Left renal cortex interstitium (tissue), 4 donors: Measurements from ENCODE around the gene ZNF581. TPM values are rescaled to one million over a fixed set of nuclear protein-coding genes. Genes with fewer than 3 reads are reported as not detected.

ENCODE experiments used
- DNase-seq, 4 donors: peaks; one replicate each; pipeline ENCODE4 v3.0.0-alpha.2; 2013; ENCODE audit warnings: low read depth in 4 of 4, low spot score in 2 of 4, missing footprints in 1 of 4
- polyA plus RNA-seq, 4 donors: library from polyadenylated mRNA; unstranded; fragments of 120-200 nt; gene quantifications; one replicate each; pipeline ENCODE4 v1.2.1, GENCODE V29; 2013; ENCODE audit not compliant: insufficient read length in 4 of 4

The ZNF581 gene, protein sequence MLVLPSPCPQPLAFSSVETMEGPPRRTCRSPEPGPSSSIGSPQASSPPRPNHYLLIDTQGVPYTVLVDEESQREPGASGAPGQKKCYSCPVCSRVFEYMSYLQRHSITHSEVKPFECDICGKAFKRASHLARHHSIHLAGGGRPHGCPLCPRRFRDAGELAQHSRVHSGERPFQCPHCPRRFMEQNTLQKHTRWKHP
- 10 to 100 TPM; 23.8 to 33.5 (median 28.0) TPM for polyA plus RNA-seq

GRCh38 chr19:55643003-55643886 lies at the start of gene ZNF581:
ZNF581 (plus strand) TSS chr19:55643649; CDS start chr19:55644572, 923 bp downstream.
- DNase-seq: peak in 1 of 4 donors; percentile 44

DNA sequence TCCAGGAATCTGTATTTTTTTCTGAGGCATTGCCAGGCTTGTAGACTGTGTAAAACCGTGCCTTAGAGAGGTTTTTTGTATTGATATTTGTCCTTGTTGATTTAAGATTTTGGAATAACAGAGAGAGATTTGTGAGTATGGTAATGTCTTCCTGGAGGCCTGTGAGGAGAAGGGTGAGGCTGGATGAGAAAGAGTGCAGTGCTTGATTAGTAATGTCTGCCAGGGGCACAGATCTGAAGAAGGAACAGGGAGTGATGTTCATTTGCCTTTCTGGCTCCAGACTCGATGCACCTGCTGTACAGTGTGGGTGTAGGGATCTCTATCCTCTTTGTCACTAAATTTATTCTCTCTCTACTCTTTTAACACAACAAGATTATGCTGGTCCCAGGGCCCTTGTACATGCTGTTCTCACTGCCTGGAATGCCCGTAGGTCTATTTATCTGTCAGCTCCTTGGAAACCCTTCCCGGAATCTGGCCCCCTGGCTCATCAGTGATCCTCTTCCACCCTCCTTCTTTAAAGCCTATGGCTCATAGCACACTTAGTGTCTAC lies 48.4 kb upstream of the ZNF581 start:
- no peak for DNase-seq

DNA sequence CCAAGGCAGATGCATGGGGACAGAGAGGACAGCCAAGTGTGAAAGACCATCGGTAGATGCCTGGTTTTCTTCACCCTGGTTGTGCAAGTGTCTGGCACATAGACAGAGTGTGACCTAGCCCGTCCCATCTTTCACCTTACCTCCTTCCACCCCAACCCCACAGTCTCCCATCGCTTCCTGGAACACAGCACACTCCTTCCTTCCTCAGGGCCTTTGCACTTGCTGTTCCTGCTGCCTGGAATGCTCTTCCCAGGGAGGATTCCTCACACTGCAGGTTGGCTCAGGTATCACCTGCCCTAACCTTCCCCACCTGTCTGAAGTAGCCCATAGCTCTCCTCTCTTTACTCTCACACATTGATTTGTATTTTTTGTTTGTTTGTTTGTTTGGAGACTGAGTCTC lies 47.1 kb upstream of the ZNF581 start:
- DNase-seq: no peak

DNA sequence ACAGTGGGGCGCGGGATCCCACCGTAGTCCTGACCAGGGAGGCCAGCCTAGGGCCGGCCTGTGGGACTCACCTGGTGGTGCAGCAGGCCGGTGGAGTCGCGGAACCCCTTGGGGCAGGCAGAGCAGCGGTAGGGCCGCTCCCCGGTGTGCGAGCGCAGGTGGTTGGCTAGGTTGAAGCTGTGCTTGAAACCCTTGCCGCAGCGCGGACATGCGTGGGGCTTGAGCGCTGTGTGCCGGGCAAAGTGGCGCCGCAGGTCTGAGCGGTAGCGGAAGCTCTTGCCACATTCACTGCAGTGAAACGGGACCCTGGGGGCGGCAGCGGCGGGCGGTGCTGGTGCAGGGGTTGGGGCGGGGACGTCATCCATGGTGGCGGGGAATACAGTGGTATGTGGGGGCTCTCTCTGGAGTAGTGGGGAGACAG lies 45.9 kb upstream of the ZNF581 start:
- DNase-seq: no peak

DNA sequence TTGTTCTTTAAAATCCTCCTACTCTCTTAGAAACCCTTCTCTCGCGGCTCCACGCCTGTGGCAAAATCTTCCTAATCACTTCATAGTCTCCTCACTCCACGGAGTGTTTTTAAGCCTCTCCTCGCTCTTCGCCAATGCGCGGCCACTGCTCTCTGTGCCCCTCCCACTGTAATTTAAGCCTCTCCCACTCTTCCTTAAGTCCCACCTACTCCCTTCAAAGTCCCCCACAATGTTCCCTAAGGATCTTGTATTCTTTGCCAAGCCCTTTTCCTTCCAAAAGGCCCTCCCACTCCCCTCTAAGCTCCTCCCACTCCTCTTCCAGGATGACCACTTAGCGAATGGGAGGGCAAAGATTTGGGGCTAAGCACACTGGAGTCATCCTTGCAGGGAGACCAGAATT lies 45.4 kb upstream of the ZNF581 start:
- DNase-seq: no peak

GRCh38 chr19:55598719-55599467 lies 44.6 kb upstream of the ZNF581 start:
- DNase-seq: peak in 1 of 4 donors; percentile 85

GRCh38 chr19:55599468-55599841 lies 44.0 kb upstream of the ZNF581 start, which contains the start of gene FIZ1:
FIZ1 (minus strand) TSS chr19:55599517; CDS start chr19:55597865, 1,652 bp downstream.
- DNase-seq: peak; percentile 99 to 100 (median 99)

GRCh38 chr19:55599842-55600661 lies 43.4 kb upstream of the ZNF581 start, which contains the start of gene ZNF524:
ZNF524 (plus strand) TSS chr19:55600288; CDS start chr19:55602113, 1,825 bp downstream.
- peak; percentile 91 to 100 (median 98) for DNase-seq

- DNase-seq: no peak
Observed at GRCh38 chr19:55600662-55601028, 42.8 kb upstream of the ZNF581 start.

DNA sequence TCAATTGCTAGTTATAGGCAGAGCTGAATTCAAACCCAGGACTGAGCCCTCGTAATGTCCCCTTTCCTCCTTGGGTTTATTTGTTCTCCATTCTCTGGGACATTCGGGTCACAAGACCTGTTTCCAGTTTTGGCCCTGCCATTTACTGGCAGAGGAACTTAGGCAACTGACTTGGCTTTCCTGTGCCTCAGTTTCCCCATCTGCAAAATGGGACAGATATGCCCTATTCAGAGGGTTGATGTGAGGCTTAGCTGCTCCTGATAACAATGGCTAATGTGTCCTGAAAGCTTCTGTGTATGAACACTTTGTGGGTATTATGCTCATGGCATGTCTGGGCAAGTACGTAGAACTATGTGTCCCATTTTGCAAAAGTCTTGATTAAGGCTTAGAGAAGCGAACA lies 42.4 kb upstream of the ZNF581 start:
- no peak for DNase-seq

- DNase-seq: no peak
Observed at GRCh38 chr19:55602104-55603001, 41.1 kb upstream of the ZNF581 start.

DNA sequence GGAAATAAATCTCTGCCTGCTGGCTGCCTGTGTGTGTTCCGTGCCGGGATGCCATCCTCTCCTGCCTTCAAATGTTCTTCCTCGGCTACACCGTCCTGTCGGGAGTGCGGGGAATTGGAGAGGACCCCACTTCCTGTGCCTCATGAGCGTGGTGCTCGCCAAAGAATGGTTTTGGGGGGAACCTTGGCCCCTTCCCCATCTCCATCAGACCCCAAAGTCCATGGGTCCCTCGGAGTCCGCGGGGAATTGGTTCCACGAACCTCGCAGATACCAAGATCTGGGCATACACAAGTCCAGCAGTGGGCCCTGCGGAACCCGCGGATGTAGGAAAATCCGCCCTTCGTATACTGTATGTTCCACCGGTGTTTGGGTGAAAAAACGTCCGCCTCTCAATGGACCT lies 40.3 kb upstream of the ZNF581 start:
- DNase-seq: no peak

GRCh38 chr19:55603581-55604292 lies 39.7 kb upstream of the ZNF581 start:
- no peak for DNase-seq

GRCh38 chr19:55605207-55605636 lies 38.2 kb upstream of the ZNF581 start:
- DNase-seq: peak in 3 of 4 donors; percentile 91 to 95 (median 94)

GRCh38 chr19:55605637-55606470 lies 37.6 kb upstream of the ZNF581 start, which contains the start of gene ZNF865:
ZNF865 (plus strand) TSS chr19:55605647; CDS start chr19:55613619, 7,972 bp downstream.
- peak in 2 of 4 donors; percentile 64 to 77 for DNase-seq

DNA sequence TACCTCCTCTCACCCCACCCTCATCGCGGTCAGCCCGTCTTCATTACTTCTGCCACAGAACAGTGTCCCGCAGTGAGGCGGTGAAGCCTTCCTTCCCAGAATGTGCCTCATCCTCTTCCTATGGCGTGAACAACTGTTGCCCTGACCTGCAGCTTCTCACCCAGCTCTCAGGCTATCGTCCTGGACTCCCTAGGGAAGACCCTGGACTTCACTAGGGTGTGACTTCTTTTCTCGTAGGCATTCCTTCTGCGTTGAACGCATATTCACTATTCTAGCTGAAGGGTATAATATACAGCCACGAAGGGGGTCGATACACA lies 37.0 kb upstream of the ZNF581 start:
- no peak for DNase-seq

DNA sequence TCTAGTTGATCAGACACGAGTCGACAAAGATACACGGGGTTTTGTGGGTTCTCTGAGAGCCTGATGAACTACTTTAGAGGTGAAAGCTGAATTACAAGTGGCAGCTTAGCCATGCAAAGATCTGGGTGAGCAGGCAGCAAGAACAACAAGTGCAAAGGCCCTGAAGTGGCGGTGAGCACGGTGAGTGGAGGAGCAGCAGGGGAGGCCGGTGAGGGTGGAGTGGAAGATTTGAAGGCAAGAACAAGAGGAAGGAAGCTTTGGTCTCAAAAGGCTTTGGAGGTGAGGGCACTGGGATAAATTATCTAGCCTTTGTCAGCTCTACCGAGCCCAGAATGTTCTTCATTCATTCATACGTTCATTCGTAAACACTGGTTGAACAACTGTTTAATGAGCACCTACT lies 36.6 kb upstream of the ZNF581 start:
- DNase-seq: no peak
